AG09309 (cell line): ENCODE measurements around the gene MEG3.

Experiments used
- DNase-seq: peaks from one replicate; pipeline ENCODE4 v3.0.0-alpha.2; 2010; ENCODE audit warnings: low read depth
- H3K4me3 ChIP-seq: 2 replicates; pipeline ENCODE4 v1.5.1; 2011; ENCODE audit warnings: mild to moderate bottlenecking, low read depth, low read length, moderate library complexity; ENCODE audit not compliant: control insufficient read depth
- CTCF ChIP-seq: IDR thresholded peaks from 2 replicates; pipeline ENCODE4 v1.5.1; 2011; ENCODE audit warnings: mild to moderate bottlenecking, low read depth, low read length, inconsistent platforms; ENCODE audit not compliant: insufficient read depth, control insufficient read depth; ENCODE audit errors: missing control alignments

MEG3 gene

DNA sequence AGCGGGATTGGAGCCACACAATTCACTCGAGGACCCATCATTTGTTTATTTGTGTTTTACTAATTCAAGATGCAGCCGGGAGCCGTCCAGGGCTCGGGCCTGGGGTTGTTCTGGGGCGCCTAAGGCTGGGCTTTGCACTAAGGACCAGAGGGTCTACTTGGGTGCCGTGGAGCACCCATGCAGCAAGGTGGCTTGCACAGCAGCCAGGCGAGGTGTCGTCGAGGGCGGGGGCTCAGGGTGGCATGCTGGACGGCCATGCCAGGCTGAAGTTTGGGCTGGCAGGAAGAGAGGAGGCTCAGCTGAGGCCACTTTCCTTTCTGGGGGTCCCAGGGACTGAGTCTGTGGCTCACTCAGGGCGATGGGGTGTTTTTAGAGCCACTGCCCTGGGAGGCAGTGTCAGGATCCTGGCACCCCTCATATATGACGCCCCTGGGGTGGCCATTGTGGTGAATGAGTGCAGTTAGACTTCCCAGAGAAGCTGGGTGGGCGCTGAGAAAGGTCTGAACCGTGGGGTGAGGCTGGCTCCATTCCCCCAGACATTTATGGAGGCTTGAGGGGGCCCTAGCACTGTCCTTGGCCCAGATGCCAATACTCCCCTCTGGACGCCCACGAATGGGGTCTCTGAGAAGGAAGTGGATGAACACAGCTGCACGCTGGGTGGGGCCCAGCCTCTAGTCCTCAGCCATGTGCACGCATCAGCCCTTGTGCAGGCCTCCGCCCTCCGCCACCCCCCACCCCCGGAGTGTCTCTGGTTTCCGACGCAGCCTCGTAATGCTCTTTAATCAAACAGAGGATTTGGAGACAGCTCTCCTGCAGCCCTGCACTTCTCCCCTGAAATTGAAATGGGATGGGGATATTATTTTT, 11.3 kb downstream of the MEG3 start:
- TF ChIP-seq CTCF = no peak
- no peak overlapping the region for H3K4me3 ChIP-seq

GRCh38 chr14:100837805-100838350, 12.0 kb downstream of the MEG3 start:
- TF ChIP-seq CTCF = no peak
- DNase-seq = no peak
- H3K4me3 ChIP-seq = no peak overlapping the region

More for the DNA sequence above, 11.3 kb downstream of the MEG3 start:
- no peak for DNase-seq

GRCh38 chr14:100838493-100839314, 12.8 kb downstream of the MEG3 start:
- no peak for TF ChIP-seq CTCF
- H3K4me3 ChIP-seq = no peak overlapping the region
- DNase-seq = no peak

GRCh38 chr14:100839315-100839585, 13.3 kb downstream of the MEG3 start:
- DNase-seq = no peak
- TF ChIP-seq CTCF = no peak
- H3K4me3 ChIP-seq = no peak overlapping the region

- no peak for DNase-seq
- no peak for TF ChIP-seq CTCF
- H3K4me3 ChIP-seq = no peak overlapping the region
Measured at GRCh38 chr14:100839681-100840111, 13.8 kb downstream of the MEG3 start.

DNA sequence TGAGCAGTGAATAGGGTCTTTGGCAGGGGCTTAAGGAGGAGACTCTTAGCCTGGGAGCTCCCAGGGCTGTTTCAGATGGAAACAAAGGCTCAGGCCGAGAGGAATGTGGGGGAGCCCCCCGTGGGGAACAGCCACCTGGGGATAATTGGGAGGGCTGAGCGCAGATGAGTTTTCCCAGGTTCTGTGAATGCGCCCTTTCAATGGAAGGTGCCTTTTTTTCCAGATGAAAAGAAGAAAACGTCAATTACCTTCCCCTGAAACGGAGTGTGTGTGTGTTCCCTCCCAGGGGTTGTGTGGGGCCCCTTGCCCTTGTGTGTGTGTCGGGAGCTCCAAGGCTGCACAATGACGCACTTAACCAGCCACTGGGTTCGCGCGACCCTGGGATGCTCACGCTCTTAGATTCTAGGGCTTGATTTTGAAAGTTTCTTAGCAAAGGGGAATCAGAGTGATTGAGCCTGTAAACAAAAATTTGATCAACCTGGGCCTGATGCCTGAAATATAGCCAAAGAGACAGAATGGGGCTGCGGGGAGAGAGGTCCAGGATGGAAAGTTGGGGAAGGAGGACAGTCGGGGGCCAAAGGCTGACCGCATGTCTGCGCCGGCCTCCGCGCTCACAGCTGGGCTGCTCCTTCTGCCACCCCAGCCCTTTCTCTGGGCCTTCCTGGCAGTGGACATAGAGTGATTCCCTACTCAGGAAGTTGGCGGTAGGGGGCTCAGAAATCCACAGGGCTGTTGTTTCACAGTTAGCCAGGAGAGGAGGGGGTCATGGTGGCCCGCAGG, 14.6 kb downstream of the MEG3 start:
- no peak for DNase-seq
- H3K4me3 ChIP-seq = no peak overlapping the region
- no peak for TF ChIP-seq CTCF
